NCI-H226 (cell line): ENCODE results near the gene ZFPL1.

ENCODE experiments used
- DNase-seq: peaks from one replicate; pipeline ENCODE4 v3.0.0-alpha.2; 2015

ZFPL1 gene

GRCh38 chr11:65096926-65097325, 12.9 kb downstream of the ZFPL1 start:
- no peak for DNase-seq

GRCh38 chr11:65100674-65101350, 16.8 kb downstream of the ZFPL1 start:
- DNase-seq, result no peak

- DNase-seq, result no peak
Observed at GRCh38 chr11:65102142-65103095, 18.4 kb downstream of the ZFPL1 start.

- no peak for DNase-seq
Observed at GRCh38 chr11:65103476-65103875, 19.5 kb downstream of the ZFPL1 start.

- no peak for DNase-seq
Observed at GRCh38 chr11:65104628-65105027, 20.6 kb downstream of the ZFPL1 start.

GRCh38 chr11:65107078-65107477, 23.1 kb downstream of the ZFPL1 start:
- DNase-seq, result no peak

GRCh38 chr11:65107751-65108468, 23.9 kb downstream of the ZFPL1 start:
- no peak for DNase-seq

- no peak for DNase-seq
Observed at GRCh38 chr11:65108469-65109123, 24.6 kb downstream of the ZFPL1 start.

- DNase-seq, result no peak
Observed at GRCh38 chr11:65109231-65110198, 25.5 kb downstream of the ZFPL1 start.

- peak; percentile 72 for DNase-seq
Observed at GRCh38 chr11:65110354-65110861, 26.4 kb downstream of the ZFPL1 start.

- DNase-seq, result no peak
Observed at GRCh38 chr11:65111159-65111743, 27.2 kb downstream of the ZFPL1 start.

- peak; percentile 90 for DNase-seq
Observed at GRCh38 chr11:65111744-65112545, 27.9 kb downstream of the ZFPL1 start, which contains the start of gene TM7SF2. TM7SF2 (plus strand) TSS chr11:65111872; CDS start chr11:65112016, 144 bp downstream.

- peak; percentile 51 for DNase-seq
Observed at GRCh38 chr11:65112546-65113360, 28.7 kb downstream of the ZFPL1 start.

GRCh38 chr11:65113361-65113756, 29.3 kb downstream of the ZFPL1 start:
- no peak for DNase-seq

- DNase-seq, result no peak
Observed at GRCh38 chr11:65113839-65114238, 29.8 kb downstream of the ZFPL1 start.

GRCh38 chr11:65114538-65115171, 30.6 kb downstream of the ZFPL1 start:
- DNase-seq, result no peak

- DNase-seq, result no peak
Observed at GRCh38 chr11:65115361-65116082, 31.5 kb downstream of the ZFPL1 start.
